ENCODE data around the gene GNPNAT1.

DNA sequence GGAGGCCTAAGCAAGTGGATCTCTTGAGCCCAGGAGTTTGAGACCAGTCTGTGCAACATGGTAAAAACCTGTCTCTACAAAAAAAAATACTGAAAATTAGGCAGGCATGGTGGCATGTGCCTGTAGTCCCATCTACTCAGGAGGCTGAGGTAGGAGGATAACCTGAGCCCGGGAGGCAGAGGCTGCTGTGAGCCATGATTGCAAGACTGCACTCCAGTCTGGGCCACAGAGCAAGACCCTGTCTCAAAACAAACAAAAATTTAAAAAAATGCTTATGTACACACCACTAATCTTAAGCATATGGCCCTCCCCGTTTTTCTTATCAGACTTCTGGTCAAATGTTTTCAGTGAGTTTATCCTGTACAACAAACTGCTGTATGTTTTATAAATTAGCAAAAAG is 1.7 kb upstream of the GNPNAT1 start:
- TF ChIP-seq PATZ1 (CRISPR knock-in tag; IDR thresholded peaks at IDR 0.05; ENCODE audit: borderline replicate concordance): no peak
- no peak for TF ChIP-seq ISL1 (CRISPR knock-in tag; IDR thresholded peaks at IDR 0.05)
- no peak for TF ChIP-seq ARNTL (CRISPR knock-in tag; IDR thresholded peaks at IDR 0.05; ENCODE audit: borderline replicate concordance, low read depth)
- TF ChIP-seq GLIS3 (CRISPR knock-in tag; IDR thresholded peaks at IDR 0.05): no peak
